Smooth muscle cell of the brain vasculature (primary cell): ENCODE data around the gene UGT3A2.
"Not testable (repeated sequence)": the region's sequence is repeated elsewhere in the genome, so short reads cannot be mapped to it uniquely, and the experiment has no call there.

ENCODE experiments used
- DNase-seq: peaks from one replicate; pipeline ENCODE4 v3.0.0-alpha.2; 2012; ENCODE audit warnings: low read depth, low spot score

The UGT3A2 gene

DNA sequence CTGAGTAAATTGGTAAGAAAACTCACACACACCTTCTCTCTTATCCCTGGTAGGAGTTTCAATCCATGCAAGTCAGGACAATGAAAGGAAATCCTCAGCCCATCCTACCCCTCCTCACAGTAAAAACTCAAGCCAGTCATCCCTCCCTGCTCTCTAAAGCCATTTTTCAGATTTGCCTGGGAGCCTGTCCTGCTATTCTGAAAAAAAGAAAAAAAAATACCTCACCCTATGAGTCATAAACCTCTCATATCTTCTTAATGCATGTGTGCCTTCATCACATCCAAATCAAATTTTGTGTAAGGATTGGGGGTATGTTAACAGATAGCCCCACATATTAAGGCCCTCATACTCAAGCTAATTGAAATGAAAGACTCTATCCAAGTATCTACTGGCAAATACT is 14.1 kb downstream of the UGT3A2 start:
- no peak for DNase-seq

DNA sequence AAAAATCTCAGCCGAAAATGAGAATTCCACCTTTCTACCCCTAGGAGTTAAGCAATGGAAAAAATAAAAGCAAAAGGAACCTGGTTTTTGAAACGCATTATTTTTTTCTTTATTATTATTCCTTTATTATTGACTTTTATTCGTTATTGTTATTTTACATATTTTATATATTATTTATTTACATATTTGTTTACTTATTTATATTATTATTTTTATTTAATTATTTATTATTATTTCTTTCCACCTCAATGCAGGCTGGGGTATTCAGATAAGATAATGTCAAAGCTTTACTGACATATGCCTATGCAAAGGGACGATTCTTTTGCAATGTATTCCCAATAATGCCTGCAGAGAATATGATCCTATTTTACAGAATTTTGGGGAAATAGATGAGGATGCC is 16.7 kb downstream of the UGT3A2 start:
- no peak for DNase-seq

DNA sequence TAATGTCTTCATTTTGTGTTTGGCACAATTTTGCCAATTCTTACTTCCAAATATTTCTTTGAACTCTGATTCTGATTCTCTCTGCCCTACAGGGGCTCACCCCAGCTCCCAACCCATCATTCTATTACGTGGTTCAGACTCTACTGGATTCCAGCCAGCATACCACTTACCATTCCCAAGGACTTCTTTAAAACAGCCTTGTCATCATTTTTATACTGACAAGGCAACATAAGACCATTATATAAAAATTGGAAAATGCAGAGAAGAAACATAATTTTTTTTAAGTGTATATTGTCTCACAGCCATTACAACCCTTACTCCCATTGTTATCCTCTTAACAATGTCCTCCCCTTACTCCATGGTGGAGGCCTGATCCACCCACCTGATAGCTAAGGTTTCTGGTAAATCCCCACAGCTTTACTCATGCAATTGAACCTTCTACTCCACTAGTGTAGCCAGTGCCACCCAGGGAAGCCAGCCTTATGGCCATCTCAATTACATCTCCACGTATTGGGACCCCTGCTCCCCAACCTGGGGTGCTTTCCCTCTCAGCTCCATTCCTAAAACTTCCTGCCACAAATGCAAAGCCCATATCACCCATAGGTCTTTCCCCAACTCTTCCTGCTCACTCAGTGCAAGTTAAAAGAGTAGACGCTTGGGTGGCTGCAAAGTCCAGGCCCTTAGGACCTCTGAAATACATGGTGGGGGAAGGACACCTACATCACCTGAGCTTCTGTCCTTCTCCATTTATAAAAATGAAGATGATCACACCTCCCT is 19.1 kb downstream of the UGT3A2 start:
- no peak for DNase-seq

DNA sequence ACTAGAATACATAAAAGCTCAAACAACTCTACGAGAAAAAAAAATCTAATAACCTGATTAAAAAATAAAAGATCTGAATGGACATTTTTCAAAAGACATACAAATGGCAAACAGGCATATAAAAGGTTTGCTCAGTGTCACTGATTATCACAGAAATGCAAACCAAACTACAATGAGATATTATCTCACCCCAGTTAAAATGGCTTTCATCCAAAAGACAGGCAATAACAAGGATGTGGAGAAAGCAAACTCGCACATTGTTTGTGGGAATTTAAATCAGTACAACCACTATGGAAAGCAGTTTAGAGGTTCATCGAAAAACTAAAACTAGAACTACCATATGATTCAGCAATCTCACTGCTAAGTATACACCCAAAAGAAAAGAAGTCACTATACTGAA is 20.8 kb downstream of the UGT3A2 start:
- no peak for DNase-seq

DNA sequence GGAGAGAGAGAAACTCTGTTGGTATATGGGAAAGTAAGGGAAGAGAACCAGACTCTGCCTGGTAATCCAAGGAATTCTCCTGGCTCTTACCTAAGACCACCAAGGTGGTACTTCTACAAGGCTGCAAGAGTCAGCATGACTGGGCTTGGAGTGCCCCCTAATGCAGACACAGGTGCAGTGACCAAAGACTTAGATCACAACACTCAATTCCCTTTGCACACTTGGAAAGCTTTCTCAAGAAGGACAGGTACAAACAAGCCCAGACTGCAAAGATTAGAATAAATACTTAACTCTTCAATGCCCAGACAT is 25.2 kb downstream of the UGT3A2 start:
- DNase-seq, result no peak

DNA sequence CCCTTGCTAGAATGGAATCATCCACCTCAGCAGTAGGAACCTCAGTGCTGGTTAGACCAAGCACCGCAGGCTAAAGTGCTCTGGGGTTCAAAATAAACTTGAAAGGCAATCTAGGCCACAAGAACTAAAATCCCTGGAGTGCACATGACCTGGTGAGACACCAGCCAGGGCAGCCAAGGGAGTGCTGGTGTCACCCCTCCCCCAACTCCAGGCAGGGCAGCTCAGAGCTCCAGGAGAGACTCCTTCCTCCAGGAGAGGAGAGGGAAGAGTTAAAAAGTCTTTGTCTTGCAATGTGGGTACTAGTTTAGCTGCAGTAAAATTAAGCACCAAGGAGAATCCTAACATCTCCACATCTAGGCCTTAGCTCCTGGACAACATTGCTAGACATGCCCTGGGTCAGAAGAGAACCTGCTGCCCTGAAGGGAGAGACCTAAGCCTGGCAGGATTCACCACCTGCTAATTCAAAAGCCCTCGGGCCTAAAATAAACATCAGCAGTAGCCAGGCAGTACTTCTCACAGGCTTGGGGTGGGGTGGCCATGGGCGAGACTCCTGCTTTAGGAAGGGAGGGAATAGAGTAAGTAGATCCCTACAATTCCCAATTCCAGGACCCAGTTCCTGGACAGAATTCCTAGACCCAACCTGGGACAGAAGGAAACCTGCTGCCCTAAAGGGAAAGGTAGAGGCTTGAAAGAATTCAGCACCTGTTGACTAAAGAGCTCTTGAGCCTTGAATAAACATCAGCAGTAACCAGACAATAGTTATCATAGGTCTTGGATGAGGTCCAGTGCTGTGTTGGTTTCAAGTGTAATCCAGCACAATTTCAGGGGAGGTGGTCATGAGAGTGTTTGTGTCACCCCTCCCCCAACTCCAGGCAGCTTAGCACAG is 25.8 kb downstream of the UGT3A2 start:
- DNase-seq, result no peak

DNA sequence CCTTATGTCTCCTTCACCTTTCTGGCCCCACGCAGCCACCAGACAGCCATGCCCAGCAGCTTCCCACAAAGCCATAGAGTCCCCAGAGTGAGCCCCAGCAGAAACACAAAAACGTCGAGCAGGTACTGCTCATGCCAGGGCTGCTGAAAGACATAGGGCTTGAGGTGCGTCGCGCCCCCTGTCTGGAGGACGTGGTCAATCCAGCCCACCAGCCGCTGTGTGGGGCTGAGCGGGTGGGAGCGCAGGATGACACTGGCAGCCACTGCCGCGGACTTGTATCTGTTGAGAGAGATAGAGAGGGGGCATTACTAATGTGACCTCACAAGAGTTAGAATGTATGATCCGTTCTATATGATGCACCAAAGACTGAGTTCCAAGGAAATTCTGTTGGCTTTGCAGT is 31.0 kb downstream of the UGT3A2 start:
- DNase-seq, result no peak

DNA sequence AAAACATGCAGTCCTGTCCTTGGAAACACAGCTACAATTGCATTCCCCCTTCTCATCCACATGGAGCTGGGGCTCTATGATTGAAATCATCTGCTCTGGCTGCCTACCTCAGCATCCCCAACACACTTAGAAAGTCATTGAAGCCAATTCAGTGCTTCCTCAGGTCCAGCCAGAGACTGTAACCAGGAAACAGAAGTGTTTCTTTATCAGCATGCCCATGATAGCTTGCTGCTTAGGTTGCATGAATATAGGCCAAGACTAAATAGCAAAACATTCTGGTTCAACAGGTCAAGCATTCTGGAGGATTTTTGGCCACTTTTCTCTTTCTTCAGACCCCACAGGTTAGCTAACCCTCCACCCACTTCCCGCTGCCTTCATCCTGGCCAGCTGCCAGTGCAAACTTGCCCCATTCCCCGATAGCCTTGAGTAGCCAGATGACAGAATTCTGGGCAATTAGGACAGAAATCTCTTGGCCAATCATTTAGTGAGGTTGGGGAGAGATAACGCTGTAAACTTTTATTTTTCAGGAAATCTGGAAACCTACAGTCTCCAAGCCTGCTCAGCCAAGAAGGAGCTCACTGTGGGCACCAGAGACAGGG is 32.0 kb downstream of the UGT3A2 start:
- not testable (repeated sequence) for DNase-seq

DNA sequence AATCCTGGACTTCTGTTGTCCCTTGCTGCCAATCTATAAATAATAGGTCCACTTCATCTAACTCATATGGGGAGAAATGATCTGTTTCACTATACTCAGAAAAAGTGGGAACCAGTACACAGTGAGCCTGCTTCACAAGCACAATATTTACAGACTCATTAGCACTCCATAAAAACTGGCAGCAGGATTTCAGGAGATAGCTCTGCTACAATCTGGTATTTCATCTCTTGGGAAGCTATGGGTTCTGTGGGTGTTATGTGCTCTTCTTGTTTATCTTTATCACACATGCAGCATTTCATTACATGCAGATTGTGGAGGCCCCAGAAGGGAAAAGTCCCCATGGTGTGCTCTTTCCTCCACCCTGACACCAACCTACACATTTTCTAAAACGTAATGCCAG is 33.2 kb downstream of the UGT3A2 start:
- no peak for DNase-seq

DNA sequence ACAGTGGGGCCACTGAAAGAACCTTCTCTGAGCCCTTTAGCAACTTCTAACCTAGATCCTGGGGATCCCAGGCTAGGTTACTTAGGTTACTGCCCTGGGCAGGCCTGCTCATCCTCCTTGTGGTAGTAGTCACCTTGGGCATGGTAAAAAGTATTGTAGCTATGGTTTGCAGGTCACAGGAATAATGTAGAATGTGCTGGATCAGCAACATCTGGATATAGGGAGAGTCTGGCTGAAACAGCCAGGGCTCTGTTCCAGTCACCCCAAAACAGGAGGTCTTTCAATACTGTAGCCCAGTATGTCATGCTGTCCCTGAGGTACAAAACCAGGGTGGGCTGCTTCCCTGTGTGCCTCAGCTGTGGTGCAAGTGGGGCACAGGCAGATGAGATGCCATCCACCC is 33.6 kb downstream of the UGT3A2 start:
- no peak for DNase-seq

DNA sequence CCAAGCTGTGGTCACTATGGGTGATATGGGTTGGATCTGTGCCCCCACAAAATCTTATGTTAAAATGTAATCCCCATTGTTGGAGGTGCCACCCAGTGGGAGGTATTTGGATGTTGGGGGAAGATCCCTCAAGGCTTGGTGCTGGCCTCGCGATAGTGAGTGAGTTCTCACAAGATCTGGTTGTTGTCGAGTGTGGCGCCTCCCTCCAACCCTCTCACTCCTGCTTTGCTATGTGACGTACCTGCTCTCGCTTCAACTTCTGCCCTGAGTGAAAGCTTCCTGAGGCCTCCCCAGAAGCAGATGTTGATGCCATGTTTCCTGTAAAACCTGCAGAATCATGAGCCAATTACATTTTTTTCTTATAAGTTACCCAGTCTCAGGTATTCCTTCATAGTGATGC is 35.5 kb downstream of the UGT3A2 start:
- DNase-seq, result no peak

DNA sequence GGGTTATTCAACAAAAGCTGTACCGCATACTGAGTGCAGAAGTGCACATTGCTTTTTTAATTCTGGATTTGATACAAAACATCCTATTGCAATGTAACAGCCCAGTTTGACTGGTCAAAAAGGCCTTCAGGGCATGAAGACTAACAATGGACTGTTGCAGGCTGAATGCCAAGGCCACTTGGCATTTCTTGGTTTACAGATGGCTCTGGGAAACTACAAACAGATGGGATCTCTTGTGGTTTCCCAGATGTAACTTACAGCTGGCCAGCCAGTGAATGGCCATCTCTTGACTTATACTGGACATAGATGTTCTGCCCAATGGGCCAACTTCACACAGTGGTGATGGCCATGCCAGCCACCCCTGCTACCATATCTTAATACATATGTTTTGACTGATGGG is 36.8 kb downstream of the UGT3A2 start:
- DNase-seq, result no peak

DNA sequence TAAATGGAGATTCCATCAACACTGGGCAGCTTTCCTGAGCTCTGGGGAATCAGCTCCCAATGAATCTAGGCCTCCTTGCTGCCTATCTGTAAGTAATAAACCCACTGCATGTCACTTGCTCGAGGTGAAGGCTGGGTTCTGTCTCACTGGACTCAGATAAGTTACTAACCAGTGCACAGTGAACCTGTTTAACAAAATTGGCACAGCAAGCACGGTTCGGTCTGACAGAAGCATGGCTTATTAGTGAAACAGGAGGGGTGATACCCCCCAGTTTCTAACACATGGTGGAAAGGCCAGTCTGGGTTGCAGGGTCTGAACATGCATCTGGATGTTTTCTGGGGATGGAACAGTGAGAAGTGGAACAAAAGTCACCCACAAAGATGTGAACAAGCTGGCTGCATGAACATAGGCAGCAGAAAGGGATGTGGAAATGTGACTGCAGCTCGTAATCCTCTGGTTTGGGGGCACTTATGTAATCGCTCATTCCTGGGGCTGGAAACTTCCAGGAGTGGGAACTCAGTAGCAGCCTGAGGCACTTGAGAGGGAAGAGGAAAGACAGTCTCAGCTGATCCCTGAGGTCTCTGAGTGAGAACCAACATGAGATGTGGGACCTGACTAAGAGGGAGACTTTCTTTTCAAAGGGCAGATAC is 37.7 kb downstream of the UGT3A2 start:
- DNase-seq, result no peak

DNA sequence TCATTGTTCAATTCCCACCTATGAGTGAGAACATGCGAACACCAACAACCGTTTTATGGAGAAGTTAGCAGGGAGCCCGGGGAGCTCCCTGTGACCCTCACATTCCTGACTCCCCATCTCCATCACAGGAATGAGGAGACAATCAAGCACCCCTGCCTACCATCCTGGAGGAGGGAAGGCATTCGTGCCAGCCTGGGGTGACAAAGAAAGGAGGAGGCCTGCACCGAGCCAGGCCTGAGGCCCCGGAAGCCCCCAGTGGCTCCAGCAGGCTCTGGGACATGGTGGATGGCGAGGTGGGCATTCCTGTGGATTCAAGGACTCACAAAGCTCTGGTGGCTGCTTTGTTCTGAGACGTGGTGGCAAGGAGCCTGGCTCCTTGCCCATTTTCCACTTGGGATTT is 39.0 kb downstream of the UGT3A2 start:
- DNase-seq, result no peak

DNA sequence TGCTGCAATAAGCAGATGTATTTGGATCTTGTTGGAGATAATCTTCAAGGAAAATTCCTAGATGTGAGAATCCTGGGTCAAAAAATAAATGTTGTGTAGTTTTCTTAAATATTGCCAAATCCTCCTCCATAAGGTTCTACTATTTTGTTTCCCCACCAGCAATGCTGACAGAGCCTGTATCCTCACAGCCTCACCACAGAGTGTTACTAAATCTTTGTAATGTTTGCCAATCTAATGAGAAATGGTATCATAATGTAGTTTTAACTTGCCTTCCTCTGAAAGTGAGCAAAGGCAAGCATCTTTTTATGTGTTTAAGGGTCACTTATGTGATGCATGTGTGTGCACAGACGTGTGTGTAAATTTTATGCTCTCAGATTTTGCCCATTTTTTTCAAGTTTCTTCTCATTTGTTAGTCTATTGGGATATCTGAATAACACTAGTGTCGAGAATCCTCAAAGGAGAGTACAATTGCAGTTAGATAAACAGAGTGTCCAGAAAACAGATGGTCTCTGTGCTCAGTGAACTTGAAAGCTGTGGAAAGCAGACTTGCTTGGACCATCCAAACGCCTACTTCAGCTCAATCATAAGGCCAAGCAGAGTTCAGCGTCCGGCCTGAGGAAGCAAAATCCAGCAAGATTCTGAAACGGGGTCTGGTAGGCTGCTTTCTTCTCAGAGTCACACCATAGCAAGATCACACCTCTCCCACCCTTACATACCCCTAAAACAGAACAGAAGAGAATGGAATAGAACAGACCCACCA is 39.8 kb downstream of the UGT3A2 start:
- DNase-seq, result no peak

DNA sequence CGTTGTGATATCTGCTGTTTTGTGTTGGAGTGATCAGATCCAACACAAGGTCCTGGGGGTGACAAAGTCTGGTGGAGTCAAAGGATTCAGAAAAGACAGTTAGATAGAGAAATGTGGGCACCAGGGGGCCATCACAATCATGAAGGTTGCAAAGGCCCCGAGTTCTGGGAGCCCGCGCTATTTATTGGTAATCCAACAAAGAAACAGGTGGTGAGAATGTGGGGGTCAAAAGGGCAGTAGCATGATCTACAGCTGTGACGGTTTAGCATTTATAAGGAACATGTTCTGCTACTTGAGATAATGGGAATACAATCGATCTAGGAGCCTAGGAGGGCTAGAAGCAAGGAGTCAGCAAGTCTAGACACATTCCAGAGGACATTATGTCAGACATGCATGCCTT is 44.4 kb downstream of the UGT3A2 start:
- DNase-seq, result not testable (repeated sequence)

DNA sequence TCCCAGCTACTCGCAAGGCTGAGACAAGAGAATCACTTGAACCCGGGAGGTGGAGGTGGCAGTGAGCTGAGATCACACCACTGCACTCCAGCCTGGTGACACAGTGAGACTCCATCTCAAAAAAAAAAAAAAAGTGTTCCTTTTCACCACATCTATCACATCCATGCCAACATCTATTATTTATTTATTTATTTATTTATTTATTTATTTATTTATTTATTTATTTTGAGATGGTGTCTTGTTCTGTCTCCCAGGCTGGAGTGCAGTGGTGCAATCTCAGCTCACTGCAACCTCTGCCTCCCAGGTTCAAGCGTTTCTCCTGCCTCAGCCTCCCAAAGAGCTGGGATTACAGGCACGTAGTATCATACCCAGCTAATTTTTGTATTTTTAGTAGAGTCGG is 47.1 kb downstream of the UGT3A2 start:
- DNase-seq, result not testable (repeated sequence)

DNA sequence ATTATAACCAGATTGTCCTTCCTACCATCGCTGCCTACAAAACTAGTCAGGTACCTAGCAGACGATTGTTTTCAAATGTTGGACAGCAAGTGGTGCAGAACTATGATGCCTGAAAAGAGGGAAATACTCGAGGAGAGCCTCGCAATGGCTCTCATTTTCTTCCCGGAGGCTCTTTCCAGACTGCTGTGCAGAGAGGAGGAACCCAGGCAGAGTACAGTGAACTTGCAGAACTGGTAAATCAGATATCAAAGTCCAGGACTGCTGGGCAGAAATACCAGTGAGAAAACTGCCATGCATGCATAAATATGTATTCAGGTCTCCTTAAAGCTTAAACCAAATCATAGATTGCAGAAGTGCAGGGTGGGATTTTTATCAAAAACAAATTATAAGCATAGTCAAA is 49.1 kb downstream of the UGT3A2 start:
- no peak for DNase-seq

DNA sequence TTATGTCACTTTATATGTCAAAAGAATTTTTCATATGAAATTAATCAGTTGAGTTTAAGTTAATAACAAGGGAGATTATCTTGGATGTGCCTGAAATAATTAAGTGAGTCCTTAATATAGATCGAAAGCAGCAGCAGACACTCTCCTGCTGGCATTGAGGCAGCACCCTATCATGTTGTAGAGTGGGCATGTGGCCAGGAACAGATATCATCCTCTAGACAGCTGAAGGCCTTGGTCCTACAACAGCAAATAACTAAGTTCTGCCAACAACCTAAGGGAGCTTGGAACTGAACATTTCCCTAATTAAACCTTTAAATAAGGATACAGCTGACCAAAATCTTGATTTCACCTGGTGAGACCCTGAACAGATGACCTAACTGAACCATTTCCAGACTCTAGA is 49.7 kb downstream of the UGT3A2 start:
- no peak for DNase-seq

DNA sequence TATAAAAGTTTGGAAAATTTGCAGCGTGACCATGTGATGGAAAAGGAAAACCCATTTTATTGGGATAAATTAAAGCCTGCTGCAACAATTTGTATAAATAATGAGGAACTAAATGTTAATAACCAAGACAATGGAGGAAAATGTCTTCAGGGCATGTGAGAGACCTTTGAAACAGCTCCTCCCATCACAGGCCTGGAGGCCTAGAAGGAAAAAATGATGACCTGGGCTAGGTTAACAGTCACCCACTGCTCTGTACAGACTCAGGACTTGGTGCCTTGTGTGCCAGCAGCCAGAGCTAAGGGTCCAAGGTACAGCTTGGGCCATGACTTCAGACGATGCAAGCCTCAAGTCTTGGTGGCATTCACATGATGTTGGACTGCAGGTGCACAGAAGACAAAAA is 53.5 kb downstream of the UGT3A2 start:
- DNase-seq, result no peak

DNA sequence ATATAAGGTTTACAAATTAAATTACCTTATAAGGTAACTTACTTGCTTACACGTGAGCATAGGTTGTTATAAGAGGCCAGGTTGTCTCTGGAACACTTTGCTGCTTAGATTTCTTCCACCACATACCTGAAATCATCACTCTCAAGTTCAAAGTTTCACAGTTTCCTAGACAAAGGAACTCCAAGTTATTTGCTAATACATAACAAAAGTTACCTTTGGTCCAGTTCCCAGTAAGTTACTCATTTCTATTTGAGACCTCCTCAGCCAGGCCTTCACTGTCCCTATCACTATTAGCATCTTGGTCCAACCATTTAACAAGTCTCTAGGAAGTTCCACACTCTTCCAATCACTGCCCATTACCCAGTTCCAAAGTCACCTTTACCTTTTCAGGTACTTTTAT is 57.0 kb downstream of the UGT3A2 start:
- DNase-seq, result no peak

DNA sequence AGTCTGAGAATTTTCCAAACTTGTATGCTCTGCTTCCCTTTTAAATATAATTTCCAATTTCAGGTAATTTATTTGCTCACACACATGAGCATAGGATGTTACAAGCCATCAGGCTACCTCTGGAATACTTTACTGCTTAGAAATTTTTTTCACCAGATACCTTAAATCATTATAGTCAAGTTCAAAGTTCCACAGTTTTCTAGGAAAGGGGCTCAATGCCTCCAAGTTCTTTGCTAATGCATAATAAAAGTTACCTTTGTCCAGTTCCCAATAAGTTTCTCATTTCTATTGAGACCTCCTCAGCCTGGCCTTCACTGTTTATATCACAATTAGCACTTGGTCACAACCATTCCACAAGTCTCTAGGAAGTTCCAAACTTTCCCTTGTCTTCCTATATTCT is 59.3 kb downstream of the UGT3A2 start:
- no peak for DNase-seq
